ENCODE measurements around the gene PHF21A.

The PHF21A gene

DNA sequence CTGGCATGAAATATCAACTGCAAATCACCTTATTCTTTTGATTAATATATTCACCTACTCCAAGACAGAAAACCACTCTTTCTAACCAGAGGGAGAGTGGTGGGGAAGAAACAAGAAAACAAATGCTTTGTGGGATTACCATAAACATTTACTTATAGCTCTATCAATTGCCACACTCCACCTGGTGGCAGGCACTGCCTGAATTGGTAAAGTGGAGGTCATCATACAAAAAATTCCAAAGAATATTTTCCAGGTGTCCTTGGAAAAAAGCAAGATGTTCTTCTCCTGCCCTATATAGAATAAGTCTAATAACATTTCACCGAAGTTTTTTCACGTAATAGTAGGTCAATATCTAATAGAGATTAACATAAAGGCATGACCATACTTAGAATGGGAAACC is 45.3 kb downstream of the PHF21A start:
- DNase-seq (ENCODE audit: extremely low spot score), result no peak
- ChIA-PET CTCF (interaction anchor here (0.6 to 1.2 kb wide), 4 partner anchors 8 to 32 kb away, joined by 3 to 5 read pairs (median 4); no protein-coding TSS in a partner anchor), POLR2A (no interaction called here)
- TF ChIP-seq, protein P1, sequence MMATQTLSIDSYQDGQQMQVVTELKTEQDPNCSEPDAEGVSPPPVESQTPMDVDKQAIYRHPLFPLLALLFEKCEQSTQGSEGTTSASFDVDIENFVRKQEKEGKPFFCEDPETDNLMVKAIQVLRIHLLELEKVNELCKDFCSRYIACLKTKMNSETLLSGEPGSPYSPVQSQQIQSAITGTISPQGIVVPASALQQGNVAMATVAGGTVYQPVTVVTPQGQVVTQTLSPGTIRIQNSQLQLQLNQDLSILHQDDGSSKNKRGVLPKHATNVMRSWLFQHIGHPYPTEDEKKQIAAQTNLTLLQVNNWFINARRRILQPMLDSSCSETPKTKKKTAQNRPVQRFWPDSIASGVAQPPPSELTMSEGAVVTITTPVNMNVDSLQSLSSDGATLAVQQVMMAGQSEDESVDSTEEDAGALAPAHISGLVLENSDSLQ (IDR thresholded peaks at IDR 0.05), result no peak
- no peak for TF ChIP-seq ELF4 (IDR thresholded peaks at IDR 0.05)
- TF ChIP-seq SUZ12 (IDR thresholded peaks at IDR 0.05), result no peak
- no peak for TF ChIP-seq LEF1 (IDR thresholded peaks at IDR 0.05; ENCODE audit: borderline replicate concordance)
- no peak for TF ChIP-seq HDGF (IDR thresholded peaks at IDR 0.05; ENCODE audit: borderline replicate concordance)
- no peak for TF ChIP-seq L3MBTL2 (conservative IDR thresholded peaks at IDR 0.05)
- no peak for TF ChIP-seq ZNF384 (IDR thresholded peaks at IDR 0.05)
- no peak for TF ChIP-seq TARDBP (IDR thresholded peaks at IDR 0.05)
- no peak for TF ChIP-seq FOXA1 (IDR thresholded peaks at IDR 0.05)
- no peak for TF ChIP-seq NFRKB (IDR thresholded peaks at IDR 0.05)

DNA sequence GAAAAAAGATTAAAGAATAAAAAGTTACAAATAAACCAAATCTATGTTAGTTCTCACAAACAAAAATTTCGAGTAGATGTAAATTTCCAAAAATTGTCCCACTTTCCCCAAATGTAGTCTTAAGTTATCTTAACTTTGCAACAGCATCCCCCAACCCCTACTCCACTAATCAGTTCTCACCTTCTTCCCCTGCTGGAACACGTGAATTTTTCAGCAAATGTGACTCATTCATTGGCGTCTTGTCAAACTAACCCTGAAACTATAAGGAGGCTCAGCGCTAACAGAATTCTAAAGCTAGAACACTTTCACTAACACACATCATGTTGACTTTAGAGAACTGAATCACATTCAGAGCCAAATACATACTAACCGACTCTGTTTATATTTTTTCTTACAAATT is 46.1 kb downstream of the PHF21A start:
- ChIA-PET POLR2A (no interaction called here), CTCF (interaction anchor here (1.2 kb wide), 1 partner anchor 20 kb away, joined by 4 read pairs; no protein-coding TSS in a partner anchor)
- TF ChIP-seq ARNT (IDR thresholded peaks at IDR 0.05) (no peak), FOXM1 (IDR thresholded peaks at IDR 0.05; ENCODE audit: borderline replicate concordance) (no peak), ELF4 (IDR thresholded peaks at IDR 0.05) (no peak), FOXK2 (IDR thresholded peaks at IDR 0.05) (no peak), HDGF (IDR thresholded peaks at IDR 0.05; ENCODE audit: borderline replicate concordance) (no peak), SP1 (IDR thresholded peaks at IDR 0.05) (no peak), NFRKB (IDR thresholded peaks at IDR 0.05) (no peak), ZNF384 (IDR thresholded peaks at IDR 0.05) (no peak), CTBP1 (IDR thresholded peaks at IDR 0.05; ENCODE audit: borderline replicate concordance) (no peak), L3MBTL2 (conservative IDR thresholded peaks at IDR 0.05) (no peak), SUZ12 (IDR thresholded peaks at IDR 0.05) (no peak), TARDBP (IDR thresholded peaks at IDR 0.05) (no peak), BHLHE40 (IDR thresholded peaks at IDR 0.05; ENCODE audit: borderline replicate concordance) (no peak)
- TF ChIP-seq, protein P1 (IDR thresholded peaks at IDR 0.05), result no peak
- DNase-seq (ENCODE audit: extremely low spot score), result no peak

DNA sequence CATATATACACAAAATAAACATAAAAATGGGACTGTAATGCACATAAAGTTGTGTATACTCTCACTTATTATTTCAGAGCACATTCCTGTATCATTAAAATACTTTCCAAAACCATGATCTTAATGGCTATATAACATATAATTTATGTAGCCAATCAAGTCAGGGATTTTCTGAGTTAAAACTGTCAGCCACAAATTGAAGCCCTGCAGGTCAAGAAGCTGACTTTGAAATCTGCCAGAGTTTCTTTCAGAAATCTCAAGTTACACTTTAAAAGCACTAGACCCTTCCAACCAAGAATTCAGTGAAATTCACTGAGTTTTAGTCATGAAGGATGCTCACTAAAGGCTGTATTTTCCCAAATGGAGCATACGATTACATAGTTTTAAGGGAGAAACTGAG is 47.6 kb downstream of the PHF21A start:
- no peak for DNase-seq (ENCODE audit: extremely low spot score)
- TF ChIP-seq, protein P1 (IDR thresholded peaks at IDR 0.05), result peak; percentile 52
- no peak for TF ChIP-seq SUZ12 (IDR thresholded peaks at IDR 0.05)
- POLR2A ChIA-PET, result no interaction called here
- CTCF ChIA-PET, result no interaction called here

DNA sequence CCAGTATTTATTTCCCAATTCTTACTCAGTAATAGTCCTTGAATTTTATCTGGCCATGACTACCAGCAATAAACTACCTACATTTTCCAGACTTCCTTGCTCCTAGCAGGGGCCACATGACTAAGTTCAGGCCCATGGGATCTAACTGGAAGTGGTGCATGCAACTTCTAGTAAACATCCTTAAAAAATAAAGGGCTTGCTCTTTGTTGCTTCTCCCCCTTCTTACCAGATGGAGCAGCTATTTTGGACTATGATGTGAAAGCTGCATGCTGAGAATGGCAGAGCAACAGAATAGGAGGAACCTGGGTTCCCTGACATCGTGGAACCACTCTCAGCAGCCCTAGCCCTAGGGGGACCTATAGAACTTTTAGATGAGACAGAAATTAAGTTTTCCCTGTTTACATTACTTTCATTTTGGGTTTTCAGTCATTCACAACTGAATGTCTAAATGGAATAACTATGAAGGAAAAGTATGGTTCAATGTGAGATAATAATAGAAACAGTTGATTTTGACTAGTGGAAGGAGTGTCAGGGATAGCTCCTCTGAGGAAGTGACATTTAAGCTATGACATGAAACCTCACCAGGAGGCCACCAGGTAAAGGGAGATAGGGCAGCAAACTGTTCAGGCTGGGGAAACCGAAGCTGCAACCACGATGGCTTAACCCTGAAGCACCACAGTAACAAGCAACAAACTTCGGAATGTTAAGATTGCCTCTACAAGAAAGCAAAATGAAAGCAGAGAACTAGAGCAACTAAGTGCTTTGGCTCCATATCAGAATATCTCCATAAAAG is 48.9 kb downstream of the PHF21A start:
- TF ChIP-seq FOXA1 (IDR thresholded peaks at IDR 0.05) (no peak), ELF4 (IDR thresholded peaks at IDR 0.05) (no peak), HDGF (IDR thresholded peaks at IDR 0.05; ENCODE audit: borderline replicate concordance) (no peak), TARDBP (IDR thresholded peaks at IDR 0.05) (no peak), SP1 (IDR thresholded peaks at IDR 0.05) (no peak)
- CTCF ChIA-PET, result interaction anchor here (0.7 kb wide), 1 partner anchor 1698 kb away, joined by 4 read pairs; no protein-coding TSS in a partner anchor
- no peak for DNase-seq (ENCODE audit: extremely low spot score)
- POLR2A ChIA-PET, result no interaction called here

DNA sequence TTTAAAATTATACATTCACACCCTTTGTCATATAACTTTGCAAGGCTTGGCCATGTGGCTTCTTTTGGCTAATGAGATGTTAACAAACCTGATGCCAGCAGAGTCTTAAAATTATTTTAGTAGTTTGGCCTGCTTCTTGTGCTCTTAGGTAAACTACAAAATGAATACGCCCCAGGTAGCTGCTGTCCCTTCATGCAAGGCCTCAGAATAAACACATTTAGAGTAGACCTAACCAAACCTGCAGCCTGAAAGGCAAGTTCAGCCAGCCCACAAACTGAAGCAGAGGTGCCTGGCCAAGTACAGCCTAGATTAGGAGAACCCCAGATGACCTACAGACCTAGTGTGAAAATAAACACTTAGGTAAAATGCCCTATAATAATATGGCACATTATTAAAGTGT is 50.2 kb downstream of the PHF21A start:
- TF ChIP-seq, protein P1 (IDR thresholded peaks at IDR 0.05), result no peak
- no peak for TF ChIP-seq L3MBTL2 (conservative IDR thresholded peaks at IDR 0.05)
- TF ChIP-seq TARDBP (IDR thresholded peaks at IDR 0.05), result no peak
- no peak for TF ChIP-seq LEF1 (IDR thresholded peaks at IDR 0.05; ENCODE audit: borderline replicate concordance)
- TF ChIP-seq FOXM1 (IDR thresholded peaks at IDR 0.05; ENCODE audit: borderline replicate concordance), result no peak
- no peak for TF ChIP-seq BHLHE40 (IDR thresholded peaks at IDR 0.05; ENCODE audit: borderline replicate concordance)
- TF ChIP-seq FOXK2 (IDR thresholded peaks at IDR 0.05), result no peak
- no peak for TF ChIP-seq NFRKB (IDR thresholded peaks at IDR 0.05)
- no peak for TF ChIP-seq ELF4 (IDR thresholded peaks at IDR 0.05)
- no peak for TF ChIP-seq ZNF384 (IDR thresholded peaks at IDR 0.05)
- no peak for TF ChIP-seq FOXA1 (IDR thresholded peaks at IDR 0.05)
- no peak for TF ChIP-seq ARNT (IDR thresholded peaks at IDR 0.05)
- TF ChIP-seq HDGF (IDR thresholded peaks at IDR 0.05; ENCODE audit: borderline replicate concordance), result no peak
- TF ChIP-seq CTBP1 (IDR thresholded peaks at IDR 0.05; ENCODE audit: borderline replicate concordance), result no peak
- no peak for TF ChIP-seq SUZ12 (IDR thresholded peaks at IDR 0.05)
- TF ChIP-seq SP1 (IDR thresholded peaks at IDR 0.05), result no peak
- no peak for DNase-seq (ENCODE audit: extremely low spot score)
- POLR2A ChIA-PET, result no interaction called here
- CTCF ChIA-PET, result no interaction called here

DNA sequence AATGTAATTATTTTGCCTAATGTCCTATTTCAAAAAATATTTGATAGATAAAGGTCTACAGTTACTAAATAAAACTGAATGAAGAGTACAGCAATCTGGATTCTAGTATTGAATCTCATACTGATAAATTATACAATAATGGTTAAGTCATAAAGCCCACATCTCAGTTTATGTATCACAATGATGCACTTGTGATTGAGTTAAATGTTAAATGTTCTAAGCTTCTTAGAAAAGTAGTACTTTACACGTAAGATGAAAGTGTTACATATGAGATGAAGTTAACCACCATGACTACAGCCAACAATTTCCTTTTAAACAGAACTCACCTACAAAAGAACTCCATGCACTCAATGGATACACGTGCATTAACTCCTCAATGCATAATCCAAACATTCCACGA is 51.7 kb downstream of the PHF21A start:
- ChIA-PET CTCF (no interaction called here), POLR2A (no interaction called here)
- no peak for DNase-seq (ENCODE audit: extremely low spot score)
- TF ChIP-seq HDGF (IDR thresholded peaks at IDR 0.05; ENCODE audit: borderline replicate concordance), result no peak
- TF ChIP-seq ZNF384 (IDR thresholded peaks at IDR 0.05), result no peak
- TF ChIP-seq CTBP1 (IDR thresholded peaks at IDR 0.05; ENCODE audit: borderline replicate concordance), result no peak
- TF ChIP-seq NFRKB (IDR thresholded peaks at IDR 0.05), result no peak
- no peak for TF ChIP-seq ELF4 (IDR thresholded peaks at IDR 0.05)
- no peak for TF ChIP-seq SP1 (IDR thresholded peaks at IDR 0.05)
- no peak for TF ChIP-seq LEF1 (IDR thresholded peaks at IDR 0.05; ENCODE audit: borderline replicate concordance)
- TF ChIP-seq FOXK2 (IDR thresholded peaks at IDR 0.05), result no peak
- no peak for TF ChIP-seq BHLHE40 (IDR thresholded peaks at IDR 0.05; ENCODE audit: borderline replicate concordance)
- TF ChIP-seq, protein P1 (IDR thresholded peaks at IDR 0.05), result no peak
- TF ChIP-seq ARNT (IDR thresholded peaks at IDR 0.05), result no peak
- no peak for TF ChIP-seq FOXM1 (IDR thresholded peaks at IDR 0.05; ENCODE audit: borderline replicate concordance)
- no peak for TF ChIP-seq L3MBTL2 (conservative IDR thresholded peaks at IDR 0.05)
